ENCODE measurements around the gene PNCK.

PNCK gene

GRCh38 chrX:153657161-153657560 lies 16.5 kb downstream of the PNCK start:
- DNase-seq = no peak

GRCh38 chrX:153653556-153653955 lies 20.1 kb downstream of the PNCK start:
- DNase-seq = no peak

GRCh38 chrX:153651540-153652079 lies 22.0 kb downstream of the PNCK start:
- DNase-seq = peak in 1 of 2 donors; percentile 23

- DNase-seq = no peak
These were observed 22.7 kb downstream of the PNCK start for GRCh38 chrX:153650959-153651358.

GRCh38 chrX:153649915-153650782 lies 23.5 kb downstream of the PNCK start:
- DNase-seq = no peak

GRCh38 chrX:153649178-153649914 lies 24.3 kb downstream of the PNCK start:
- peak; percentile 24 to 38 for DNase-seq

- no peak for DNase-seq
These were observed 25.0 kb downstream of the PNCK start for GRCh38 chrX:153648358-153649177.

- no peak for DNase-seq
These were observed 25.9 kb downstream of the PNCK start for GRCh38 chrX:153647461-153648357.

GRCh38 chrX:153646620-153647373 lies 26.8 kb downstream of the PNCK start, which contains the start of gene DUSP9:
Gene DUSP9, plus strand, starts transcription at chrX:153647203. Its CDS starts 751 bp downstream, at chrX:153647954.
- peak in 1 of 2 donors; percentile 11 for DNase-seq

GRCh38 chrX:153645921-153646488 lies 27.6 kb downstream of the PNCK start:
- DNase-seq = no peak

GRCh38 chrX:153645151-153645550 lies 28.5 kb downstream of the PNCK start:
- DNase-seq = no peak

- no peak for DNase-seq
These were observed 29.1 kb downstream of the PNCK start for GRCh38 chrX:153644356-153645125.

GRCh38 chrX:153643431-153644351 lies 29.9 kb downstream of the PNCK start:
- peak in 1 of 2 donors; percentile 5 for DNase-seq

- no peak for DNase-seq
These were observed 30.8 kb downstream of the PNCK start for GRCh38 chrX:153642655-153643430.

GRCh38 chrX:153642051-153642654 lies 31.5 kb downstream of the PNCK start:
- no peak for DNase-seq

GRCh38 chrX:153641627-153642026 lies 32.0 kb downstream of the PNCK start:
- DNase-seq = no peak

Data from inflammatory macrophage treated with lipopolysaccharide for 1 hour (primary cell).